Measurements from ENCODE around the gene IL1RL2.

- no peak for TF ChIP-seq CTCF (conservative IDR thresholded peaks at IDR 0.05; ENCODE audit: low read depth, low read length)
- TF ChIP-seq EZH2 (IDR thresholded peaks at IDR 0.05; ENCODE audit: borderline replicate concordance, low read depth, low read length, poor library complexity, severe bottlenecking) = no peak
Measured at GRCh38 chr2:102267774-102268173, 81.0 kb downstream of the IL1RL2 start.
